Cardiac muscle cell (in vitro differentiated cells and primary cell): ENCODE data around the gene LRRC8A. TPM values are rescaled to one million over a fixed set of nuclear protein-coding genes. Genes with fewer than 3 reads are reported as not detected.
A peak's percentile ranks its signal among the peaks of the same experiment; 100 is the strongest.

ENCODE experiments used
- DNase-seq, 2 donors: peaks; one replicate each; pipeline versions ENCODE4 v3.0.0 to v3.0.0-alpha.2; 2010 to 2017; ENCODE audit warnings: low read depth in 1 of 2, low spot score in 1 of 2
- H3K27ac ChIP-seq: fragments of 200-600 bp; sonication (generic); 2 replicates; pipeline ENCODE4 v1.5.1; 2016
- H3K27me3 ChIP-seq: fragments of 200-600 bp; sonication (generic); 2 replicates; pipeline ENCODE4 v1.6.0; 2016; ENCODE audit warnings: control low read depth
- H3K36me3 ChIP-seq: fragments of 200-600 bp; sonication (generic); 2 replicates; pipeline ENCODE4 v1.5.1; 2016; ENCODE audit warnings: control low read depth
- H3K4me1 ChIP-seq: fragments of 200-600 bp; sonication (generic); 2 replicates; pipeline ENCODE4 v1.8.1; 2017; ENCODE audit warnings: low read depth, mild to moderate bottlenecking, mixed run types
- H3K4me3 ChIP-seq: fragments of 200-600 bp; sonication (generic); 2 replicates; pipeline ENCODE4 v1.5.1; 2016; ENCODE audit warnings: mild to moderate bottlenecking
- H3K9me3 ChIP-seq: fragments of 200-600 bp; sonication (generic); 2 replicates; pipeline ENCODE4 v1.5.1; 2017; ENCODE audit warnings: low read depth, mild to moderate bottlenecking, control low read depth
- polyA plus RNA-seq: library from polyadenylated mRNA; unstranded; fragments of >200 nt; fragmentation: Nextera tagmentation; extraction: Ambion mirVana; gene quantifications from 2 replicates; pipeline ENCODE4 v1.2.1, GENCODE V29; 2016
- total RNA-seq: library from RNA; depleted of rRNA; stranded (reverse); fragments of >200 nt; gene quantifications from 2 replicates; pipeline ENCODE4 v1.2.3, GENCODE V29; 2016
- TF ChIP-seq, protein P1 (sequence below): IDR thresholded peaks from 2 replicates; pipeline ENCODE4 v1.5.1; 2012; ENCODE audit warnings: low read depth, mild to moderate bottlenecking, low read length

LRRC8A gene
- total and polyA plus RNA-seq, 2 experiments from 2014 or later: 28.6 to 55.8 TPM

DNA sequence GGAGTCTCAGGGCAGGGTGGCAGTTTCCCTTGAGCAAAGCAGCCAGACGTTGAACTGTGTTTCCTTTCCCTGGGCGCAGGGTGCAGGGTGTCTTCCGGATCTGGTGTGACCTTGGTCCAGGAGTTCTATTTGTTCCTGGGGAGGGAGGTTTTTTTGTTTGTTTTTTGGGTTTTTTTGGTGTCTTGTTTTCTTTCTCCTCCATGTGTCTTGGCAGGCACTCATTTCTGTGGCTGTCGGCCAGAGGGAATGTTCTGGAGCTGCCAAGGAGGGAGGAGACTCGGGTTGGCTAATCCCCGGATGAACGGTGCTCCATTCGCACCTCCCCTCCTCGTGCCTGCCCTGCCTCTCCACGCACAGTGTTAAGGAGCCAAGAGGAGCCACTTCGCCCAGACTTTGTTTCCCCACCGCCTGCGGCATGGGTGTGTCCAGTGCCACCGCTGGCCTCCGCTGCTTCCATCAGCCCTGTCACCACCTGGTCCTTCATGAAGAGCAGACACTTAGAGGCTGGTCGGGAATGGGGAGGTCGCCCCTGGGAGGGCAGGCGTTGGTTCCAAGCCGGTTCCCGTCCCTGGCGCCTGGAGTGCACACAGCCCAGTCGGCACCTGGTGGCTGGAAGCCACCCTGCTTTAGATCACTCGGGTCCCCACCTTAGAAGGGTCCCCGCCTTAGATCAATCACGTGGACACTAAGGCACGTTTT lies 35.4 kb downstream of the LRRC8A start:
- H3K4me3 ChIP-seq: no peak overlapping the region

DNA sequence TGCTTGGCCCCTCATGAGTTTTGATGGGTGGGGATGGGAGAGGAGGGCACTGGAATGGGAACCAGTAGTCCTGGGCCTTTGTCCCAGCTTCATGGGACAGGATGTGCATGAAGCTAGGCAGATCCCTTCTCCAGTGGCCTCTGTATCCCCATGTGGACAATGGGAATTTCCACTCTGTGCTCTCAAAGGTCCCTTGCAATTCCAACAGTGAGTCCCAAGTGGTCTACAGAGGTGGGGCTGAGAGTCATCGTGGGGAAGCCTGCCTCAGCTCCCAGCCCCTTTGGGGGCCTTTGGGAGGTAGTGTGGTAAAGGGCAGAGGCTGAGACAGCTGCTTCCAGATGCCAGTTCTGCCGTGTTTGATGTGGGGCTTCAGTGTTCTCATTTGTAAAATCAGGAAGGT lies 37.0 kb downstream of the LRRC8A start:
- Histone ChIP-seq H3K4me3 (no peak overlapping the region), H3K27me3 (no peaks in the 10 kb centered on the region), H3K9me3 (no peaks in the 10 kb centered on the region), H3K4me1 (no peaks in the 10 kb centered on the region), H3K27ac (peak overlapping the region; percentile 60), H3K36me3 (peaks cover 2% of the 10 kb centered on the region)
- TF ChIP-seq, protein P1, sequence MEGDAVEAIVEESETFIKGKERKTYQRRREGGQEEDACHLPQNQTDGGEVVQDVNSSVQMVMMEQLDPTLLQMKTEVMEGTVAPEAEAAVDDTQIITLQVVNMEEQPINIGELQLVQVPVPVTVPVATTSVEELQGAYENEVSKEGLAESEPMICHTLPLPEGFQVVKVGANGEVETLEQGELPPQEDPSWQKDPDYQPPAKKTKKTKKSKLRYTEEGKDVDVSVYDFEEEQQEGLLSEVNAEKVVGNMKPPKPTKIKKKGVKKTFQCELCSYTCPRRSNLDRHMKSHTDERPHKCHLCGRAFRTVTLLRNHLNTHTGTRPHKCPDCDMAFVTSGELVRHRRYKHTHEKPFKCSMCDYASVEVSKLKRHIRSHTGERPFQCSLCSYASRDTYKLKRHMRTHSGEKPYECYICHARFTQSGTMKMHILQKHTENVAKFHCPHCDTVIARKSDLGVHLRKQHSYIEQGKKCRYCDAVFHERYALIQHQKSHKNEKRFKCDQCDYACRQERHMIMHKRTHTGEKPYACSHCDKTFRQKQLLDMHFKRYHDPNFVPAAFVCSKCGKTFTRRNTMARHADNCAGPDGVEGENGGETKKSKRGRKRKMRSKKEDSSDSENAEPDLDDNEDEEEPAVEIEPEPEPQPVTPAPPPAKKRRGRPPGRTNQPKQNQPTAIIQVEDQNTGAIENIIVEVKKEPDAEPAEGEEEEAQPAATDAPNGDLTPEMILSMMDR: no peak
- no peak for DNase-seq

More for the DNA sequence above, 35.4 kb downstream of the LRRC8A start:
- TF ChIP-seq, protein P1: no peak
- peak in 1 of 2 donors; percentile 93 for DNase-seq
- Histone ChIP-seq H3K9me3 (no peaks in the 10 kb centered on the region), H3K36me3 (peaks cover 2% of the 10 kb centered on the region), H3K27ac (no peak overlapping the region), H3K27me3 (no peaks in the 10 kb centered on the region), H3K4me1 (no peaks in the 10 kb centered on the region)

DNA sequence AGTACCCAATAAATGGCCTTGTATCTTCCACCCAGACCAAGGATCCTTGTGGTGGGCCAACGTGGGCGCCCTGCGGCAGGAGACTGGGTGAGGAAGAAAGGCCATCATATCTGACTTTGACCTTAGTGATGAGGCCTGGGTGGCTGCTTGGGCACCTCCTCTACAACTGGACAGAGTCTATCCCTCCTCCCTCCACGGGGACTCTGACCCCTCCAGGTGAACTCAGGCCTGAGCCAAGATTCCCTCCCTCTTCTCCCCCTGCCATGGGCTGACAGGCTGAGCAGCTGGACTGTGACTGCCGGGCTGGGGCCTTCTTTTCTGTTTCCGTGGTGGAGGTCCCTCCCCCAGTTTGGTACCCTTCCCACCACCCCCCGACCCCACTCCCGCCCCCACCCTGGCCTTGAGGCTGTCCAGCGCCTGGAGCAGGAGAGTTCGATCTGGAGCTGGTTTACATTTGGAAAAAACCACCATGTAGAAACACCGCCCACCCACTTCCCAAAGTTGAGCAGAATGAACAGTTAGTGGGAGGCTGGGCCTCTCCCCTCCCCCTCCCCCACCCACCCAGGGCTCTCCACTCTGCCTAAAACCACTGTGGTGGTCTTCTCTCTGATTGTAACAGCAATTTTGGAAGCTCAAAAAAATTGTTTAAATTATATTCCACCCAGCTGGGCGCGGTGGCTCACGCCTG lies 37.6 kb downstream of the LRRC8A start:
- Histone ChIP-seq H3K4me3 (no peak overlapping the region), H3K9me3 (no peaks in the 10 kb centered on the region), H3K4me1 (no peaks in the 10 kb centered on the region), H3K36me3 (peaks cover 2% of the 10 kb centered on the region), H3K27me3 (no peaks in the 10 kb centered on the region), H3K27ac (peak overlapping the region; percentile 60)
- TF ChIP-seq, protein P1: no peak
- DNase-seq: no peak

DNA sequence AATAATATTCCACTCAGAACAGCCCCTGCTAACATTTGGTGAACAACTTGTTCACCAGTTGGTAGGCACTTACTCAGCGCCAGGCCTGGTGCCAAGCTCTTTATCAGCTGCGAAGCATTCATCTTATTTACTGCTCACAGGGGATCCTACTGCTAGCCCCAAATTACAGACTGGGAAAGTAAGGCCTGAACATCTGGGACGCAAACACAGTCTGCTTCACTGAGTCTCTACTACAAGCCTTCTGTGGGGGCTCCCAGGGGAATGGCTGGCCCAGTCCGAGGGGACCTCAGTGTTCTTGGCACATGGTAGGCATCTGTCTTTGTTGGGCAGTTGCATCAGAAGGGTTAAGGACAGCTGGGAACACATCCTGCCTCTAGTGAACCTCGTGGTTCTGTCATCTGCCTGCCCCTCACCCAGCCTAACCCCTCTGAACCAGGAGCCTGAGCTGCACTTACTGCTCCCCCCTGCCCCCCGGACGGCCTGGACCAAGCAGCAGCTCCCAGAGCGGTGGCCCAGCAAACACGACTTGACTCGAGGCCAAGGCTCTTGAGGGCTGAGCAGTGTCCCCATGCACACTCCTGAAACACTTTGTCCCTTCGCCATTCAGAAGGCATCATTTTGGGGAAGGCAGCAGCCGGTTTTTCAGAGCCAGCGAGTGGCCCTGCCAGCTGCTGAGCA lies 38.6 kb downstream of the LRRC8A start, which contains the start of gene PHYHD1:
PHYHD1 (plus strand) TSS at position 602 of the 678 bp plus-strand sequence. CDS start 1,342 bp downstream, outside the sequence.
- DNase-seq: peak in 1 of 2 donors; percentile 71
- Histone ChIP-seq H3K27ac (peak within 1 kb of the TSS; percentile 92), H3K4me1 (no peaks in the 10 kb centered on the region), H3K27me3 (no peaks in the 10 kb centered on the region), H3K9me3 (no peaks in the 10 kb centered on the region), H3K36me3 (peaks cover 2% of the 10 kb centered on the region), H3K4me3 (peak within 1 kb of the TSS; percentile 55)
- TF ChIP-seq, protein P1: no peak

DNA sequence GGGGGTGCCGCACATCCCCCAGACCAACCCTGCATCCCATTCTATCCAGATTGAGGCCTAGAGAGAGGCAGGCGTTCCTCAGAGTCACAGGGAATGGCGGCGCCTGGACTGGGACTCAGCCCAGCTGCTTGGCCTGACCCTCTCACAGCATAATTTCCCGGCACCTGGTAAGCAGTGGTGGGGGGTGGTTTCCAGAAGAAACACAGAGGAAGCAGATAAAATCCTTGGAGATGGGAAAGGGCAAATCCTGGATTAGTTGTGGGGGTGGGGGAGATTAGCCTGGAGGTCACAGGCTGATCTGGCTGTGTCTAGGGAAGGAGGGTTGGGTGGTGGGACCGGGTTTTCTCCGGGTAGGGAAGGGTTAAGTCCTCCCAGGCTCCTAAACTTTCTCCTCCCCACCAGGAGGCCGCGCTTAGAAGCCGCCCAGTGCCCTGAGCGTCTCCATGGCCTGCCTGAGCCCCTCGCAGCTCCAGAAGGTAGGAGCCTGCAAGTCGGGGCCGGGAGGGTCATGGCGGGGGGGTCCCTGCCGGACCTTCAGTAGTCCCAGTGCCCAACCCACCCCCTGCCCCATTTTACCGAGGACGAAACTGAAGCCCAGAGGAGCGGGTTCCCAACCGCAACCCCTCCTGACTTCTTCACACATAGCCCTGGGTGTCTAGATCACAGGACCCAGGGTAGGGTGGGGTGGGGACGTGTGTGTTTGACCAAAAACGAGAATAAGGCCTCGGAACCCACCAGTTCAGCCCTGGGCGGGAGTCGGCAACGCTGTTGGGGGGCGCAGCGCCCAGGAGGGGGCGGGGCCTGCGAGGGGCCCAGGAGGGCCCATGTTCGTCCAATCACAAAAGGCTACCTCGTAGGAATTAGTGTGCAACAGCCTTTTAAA lies 40.2 kb downstream of the LRRC8A start:
- TF ChIP-seq, protein P1: peak; percentile 8
- H3K4me3 ChIP-seq: peak overlapping the region; percentile 55
- H3K27ac ChIP-seq: peak overlapping the region; percentile 92
- no peaks in the 10 kb centered on the region for H3K4me1 ChIP-seq
- peak; percentile 83 for DNase-seq
- no peaks in the 10 kb centered on the region for H3K36me3 ChIP-seq
- H3K27me3 ChIP-seq: no peaks in the 10 kb centered on the region
- no peaks in the 10 kb centered on the region for H3K9me3 ChIP-seq
